ENCODE results near the gene JAKMIP2. TPM values are rescaled to one million over a fixed set of nuclear protein-coding genes. Genes with fewer than 3 reads are reported as not detected.

Gene JAKMIP2
- total RNA-seq, 1 experiment from 2014 or later: not detected

DNA sequence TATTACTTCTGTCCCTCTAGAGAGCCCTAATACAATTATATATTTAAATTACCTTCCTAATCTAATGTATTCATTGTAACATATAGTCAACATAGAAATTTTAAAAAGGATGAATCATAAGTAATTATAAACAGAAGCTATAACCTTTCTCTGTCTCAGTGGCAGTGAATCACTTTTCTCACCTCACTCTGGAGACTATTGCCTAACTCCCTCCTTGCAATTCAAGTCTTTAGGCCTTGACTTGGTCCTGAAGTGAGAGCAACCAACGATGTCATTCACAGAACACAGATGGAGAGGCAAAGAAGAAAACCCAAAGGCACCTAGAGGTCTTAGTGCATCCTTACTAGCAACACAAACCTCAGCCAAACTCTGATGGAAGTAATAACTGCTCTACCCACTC, 139.4 kb downstream of the JAKMIP2 start:
- Histone ChIP-seq H3K36me3 (ENCODE audit: control insufficient read depth in 1 of 2, insufficient read depth in 2 of 2, low read length in 2 of 2) (no peaks in the 10 kb centered on the region), H2AFZ (ENCODE audit: low read depth, low read length, poor library complexity, severe bottlenecking) (no peak overlapping the region), H3K9me2 (ENCODE audit: insufficient read depth) (no peaks in the 10 kb centered on the region), H4K20me1 (ENCODE audit: insufficient read depth) (no peaks in the 10 kb centered on the region), H3K79me2 (ENCODE audit: insufficient read depth, low read length) (no peaks in the 10 kb centered on the region), H3K9me3 (ENCODE audit: control insufficient read depth in 1 of 2, insufficient read depth in 1 of 2, low read depth in 1 of 2, low read length in 2 of 2) (no peaks in the 10 kb centered on the region), H3K9ac (ENCODE audit: low read length) (no peak overlapping the region), H3K4me2 (ENCODE audit: low read length) (no peak overlapping the region), H3K4me3 (replicated peaks in 1 of 2; ENCODE audit: low read depth in 1 of 2, low read length in 2 of 2) (no peak overlapping the region), H3K27me3 (ENCODE audit: insufficient read depth, low read length) (peaks cover 37% of the 10 kb centered on the region), H3K4me1 (ENCODE audit: control insufficient read depth in 1 of 2, insufficient read depth in 2 of 2, low read length in 2 of 2) (no peaks in the 10 kb centered on the region), H3K27ac (ENCODE audit: low read depth, low read length) (no peak overlapping the region)
- DNase-seq (ENCODE audit: low read depth, low spot score) (no peak), ATAC-seq (no peak)
- RAD21 ChIA-PET (ENCODE audit: low non-redundant PET in 1 of 2, low total read pairs in 2 of 2, uncharacterized antibody in 2 of 2, unreplicated experiment in 2 of 2): no interaction called here
- no TSS peak for BruUV-seq (replicated peaks)
- POLR2A ChIA-PET: no interaction called here
- CTCF ChIA-PET: no interaction called here
- intact Hi-C loops (cut with micrococcal nuclease): no loop called here
- TF ChIP-seq EGR1 (IDR thresholded peaks at IDR 0.05; ENCODE audit: low read depth) (no peak), JUND (IDR thresholded peaks at IDR 0.05) (no peak), YY1 (IDR thresholded peaks at IDR 0.05; ENCODE audit: extremely low read depth, insufficient replicate concordance, low read depth, low read length) (no peak), ATF3 (IDR thresholded peaks at IDR 0.05) (no peak), REST (IDR thresholded peaks at IDR 0.05; ENCODE audit: low read depth) (no peak), CTCF (IDR thresholded peaks at IDR 0.05 in 2 of 3, conservative IDR thresholded peaks at IDR 0.05 in 1 of 3; ENCODE audit: borderline replicate concordance in 1 of 3, insufficient read depth in 1 of 3, low read depth in 2 of 3, low read length in 2 of 3) (no peak), EZH2phosphoT487 (IDR thresholded peaks at IDR 0.05; ENCODE audit: borderline replicate concordance) (no peak), POLR2A (IDR thresholded peaks at IDR 0.05; ENCODE audit: borderline replicate concordance, extremely low read depth, insufficient read depth, insufficient read length) (no peak), CBX3 (IDR thresholded peaks at IDR 0.05; ENCODE audit: low read depth) (no peak), ZNF274 (IDR thresholded peaks at IDR 0.05; ENCODE audit: low read depth, low read length) (no peak), SP1 (IDR thresholded peaks at IDR 0.05; ENCODE audit: low read depth) (no peak), ELF1 (IDR thresholded peaks at IDR 0.05; ENCODE audit: borderline replicate concordance, low read depth) (no peak), FOSL1 (IDR thresholded peaks at IDR 0.05; ENCODE audit: low read depth) (no peak), MAX (IDR thresholded peaks at IDR 0.05) (no peak), ZFX (IDR thresholded peaks at IDR 0.05) (no peak), EZH2 (IDR thresholded peaks at IDR 0.05) (no peak)
- TF ChIP-seq, protein P1, sequence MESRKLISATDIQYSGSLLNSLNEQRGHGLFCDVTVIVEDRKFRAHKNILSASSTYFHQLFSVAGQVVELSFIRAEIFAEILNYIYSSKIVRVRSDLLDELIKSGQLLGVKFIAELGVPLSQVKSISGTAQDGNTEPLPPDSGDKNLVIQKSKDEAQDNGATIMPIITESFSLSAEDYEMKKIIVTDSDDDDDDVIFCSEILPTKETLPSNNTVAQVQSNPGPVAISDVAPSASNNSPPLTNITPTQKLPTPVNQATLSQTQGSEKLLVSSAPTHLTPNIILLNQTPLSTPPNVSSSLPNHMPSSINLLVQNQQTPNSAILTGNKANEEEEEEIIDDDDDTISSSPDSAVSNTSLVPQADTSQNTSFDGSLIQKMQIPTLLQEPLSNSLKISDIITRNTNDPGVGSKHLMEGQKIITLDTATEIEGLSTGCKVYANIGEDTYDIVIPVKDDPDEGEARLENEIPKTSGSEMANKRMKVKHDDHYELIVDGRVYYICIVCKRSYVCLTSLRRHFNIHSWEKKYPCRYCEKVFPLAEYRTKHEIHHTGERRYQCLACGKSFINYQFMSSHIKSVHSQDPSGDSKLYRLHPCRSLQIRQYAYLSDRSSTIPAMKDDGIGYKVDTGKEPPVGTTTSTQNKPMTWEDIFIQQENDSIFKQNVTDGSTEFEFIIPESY (IDR thresholded peaks at IDR 0.05; ENCODE audit: extremely low read depth, insufficient replicate concordance, low read length): no peak

All from HCT116 (cell line).